IMR-90 (cell line): ENCODE data around the gene MACIR.

Source experiments
- BHLHE40 ChIP-seq: fragments of 150-350 bp; IDR thresholded peaks from 2 replicates; pipeline ENCODE4 v1.6.1; 2016; ENCODE audit warnings: mild to moderate bottlenecking, low read depth, low read length
- CEBPB ChIP-seq: IDR thresholded peaks from 2 replicates; pipeline ENCODE4 v1.6.1; 2012; ENCODE audit warnings: low read depth, low read length, improper control_type of control experiment
- CTCF ChIP-seq: conservative IDR thresholded peaks from 2 replicates; pipeline ENCODE4 v1.5.1; 2012; ENCODE audit warnings: mild to moderate bottlenecking, low read depth, low read length, improper control_type of control experiment
- FOS ChIP-seq: fragments of 150-350 bp; IDR thresholded peaks from 2 replicates; pipeline ENCODE4 v1.6.1; 2016; ENCODE audit warnings: low read depth, low read length
- MAFK ChIP-seq: IDR thresholded peaks from 2 replicates; pipeline ENCODE4 v1.6.1; 2012; ENCODE audit warnings: low read depth, low read length, improper control_type of control experiment
- MAZ ChIP-seq: IDR thresholded peaks from 2 replicates; pipeline ENCODE4 v1.6.1; 2012; ENCODE audit warnings: low read depth, mild to moderate bottlenecking, low read length, improper control_type of control experiment, moderate library complexity, borderline replicate concordance
- POLR2A ChIP-seq: IDR thresholded peaks from 2 replicates; pipeline ENCODE4 v1.6.1; 2012; ENCODE audit warnings: mild to moderate bottlenecking, low read depth, low read length
- RCOR1 ChIP-seq: IDR thresholded peaks from 2 replicates; pipeline ENCODE4 v1.6.1; 2012; ENCODE audit warnings: mild to moderate bottlenecking, low read length, improper control_type of control experiment; ENCODE audit not compliant: insufficient replicate concordance
- RFX5 ChIP-seq: IDR thresholded peaks from 2 replicates; pipeline ENCODE4 v1.8.0; 2012; ENCODE audit warnings: low read depth, mild to moderate bottlenecking, low read length, moderate library complexity
- SMC3 ChIP-seq: fragments of 150-350 bp; IDR thresholded peaks from 2 replicates; pipeline ENCODE4 v1.6.1; 2016; ENCODE audit warnings: low read depth, mild to moderate bottlenecking, antibody characterized with exemption, low read length, moderate library complexity

GRCh38 chr5:103294906-103295305 lies 36.3 kb downstream of the MACIR start:
- no peak for TF ChIP-seq SMC3
- TF ChIP-seq CTCF, result no peak
- TF ChIP-seq MAFK, result no peak
- no peak for TF ChIP-seq CEBPB
- no peak for TF ChIP-seq RCOR1
- no peak for TF ChIP-seq MAZ
- TF ChIP-seq RFX5, result no peak
- no peak for TF ChIP-seq FOS
- TF ChIP-seq POLR2A, result no peak
- TF ChIP-seq BHLHE40, result no peak
